WERI-Rb-1 (cell line): ENCODE data around the gene AP3S2.
"Not testable (repeated sequence)": the region's sequence is repeated elsewhere in the genome, so short reads cannot be mapped to it uniquely, and the experiment has no call there.

ENCODE experiments used
- DNase-seq: peaks from one replicate; pipeline ENCODE4 v3.0.0-alpha.2; 2020
- H3K27ac ChIP-seq: fragments of 250-450 bp; sonication (Bioruptor Pico); 2 replicates; pipeline ENCODE4 v1.5.1; 2020; ENCODE audit warnings: mild to moderate bottlenecking, moderate library complexity
- H3K27me3 ChIP-seq: fragments of 250-450 bp; sonication (Bioruptor Pico); 2 replicates; pipeline ENCODE4 v1.5.1; 2021; ENCODE audit warnings: mild to moderate bottlenecking, low read depth, moderate library complexity; ENCODE audit not compliant: insufficient read depth, severe bottlenecking
- H3K36me3 ChIP-seq: fragments of 250-450 bp; sonication (Bioruptor Pico); 2 replicates; pipeline ENCODE4 v1.5.1; 2020; ENCODE audit warnings: mild to moderate bottlenecking, moderate library complexity
- H3K4me3 ChIP-seq: 2 replicates; pipeline ENCODE4 v1.5.1; 2011; ENCODE audit warnings: low read depth, mild to moderate bottlenecking, control low read depth, low read length
- H3K9me3 ChIP-seq: fragments of 250-450 bp; sonication (Bioruptor Pico); 2 replicates; pipeline ENCODE4 v1.5.1; 2021; ENCODE audit warnings: mild to moderate bottlenecking, moderate library complexity; ENCODE audit not compliant: severe bottlenecking
- CTCF ChIP-seq: IDR thresholded peaks from 2 replicates; pipeline ENCODE4 v1.5.1; 2011; ENCODE audit warnings: low read depth, mild to moderate bottlenecking, control low read depth, inconsistent platforms, low read length

The AP3S2 gene

GRCh38 chr15:89839167-89839810 lies 54.5 kb downstream of the AP3S2 start:
- DNase-seq: no peak
- Histone ChIP-seq H3K36me3 (peaks cover 24% of the 10 kb centered on the region), H3K27me3 (no peaks in the 10 kb centered on the region), H3K4me3 (no peak overlapping the region), H3K27ac (no peak overlapping the region), H3K9me3 (no peaks in the 10 kb centered on the region)
- TF ChIP-seq CTCF: no peak

- Histone ChIP-seq H3K27ac (no peak overlapping the region), H3K27me3 (no peaks in the 10 kb centered on the region), H3K9me3 (no peaks in the 10 kb centered on the region), H3K36me3 (peaks cover 39% of the 10 kb centered on the region), H3K4me3 (no peak overlapping the region)
- no peak for DNase-seq
- TF ChIP-seq CTCF: no peak
Observed at GRCh38 chr15:89837830-89838178, 56.0 kb downstream of the AP3S2 start.

GRCh38 chr15:89837134-89837829 lies 56.5 kb downstream of the AP3S2 start:
- Histone ChIP-seq H3K4me3 (no peak overlapping the region), H3K9me3 (no peaks in the 10 kb centered on the region), H3K27me3 (no peaks in the 10 kb centered on the region), H3K36me3 (peaks cover 43% of the 10 kb centered on the region), H3K27ac (no peak overlapping the region)
- DNase-seq: no peak
- no peak for TF ChIP-seq CTCF

GRCh38 chr15:89836267-89837133 lies 57.3 kb downstream of the AP3S2 start:
- H3K9me3 ChIP-seq: no peaks in the 10 kb centered on the region
- TF ChIP-seq CTCF: no peak
- H3K27ac ChIP-seq: no peak overlapping the region
- peaks cover 43% of the 10 kb centered on the region for H3K36me3 ChIP-seq
- H3K4me3 ChIP-seq: no peak overlapping the region
- no peaks in the 10 kb centered on the region for H3K27me3 ChIP-seq
- no peak for DNase-seq

GRCh38 chr15:89835176-89835564 lies 58.6 kb downstream of the AP3S2 start:
- no peaks in the 10 kb centered on the region for H3K27me3 ChIP-seq
- DNase-seq: no peak
- H3K36me3 ChIP-seq: peaks cover 43% of the 10 kb centered on the region
- no peak overlapping the region for H3K4me3 ChIP-seq
- no peak overlapping the region for H3K27ac ChIP-seq
- no peaks in the 10 kb centered on the region for H3K9me3 ChIP-seq
- TF ChIP-seq CTCF: no peak

GRCh38 chr15:89834465-89835175 lies 59.2 kb downstream of the AP3S2 start:
- H3K36me3 ChIP-seq: peaks cover 43% of the 10 kb centered on the region
- not testable (repeated sequence) for H3K27ac ChIP-seq

More at GRCh38 chr15:89834465-89835175, 59.2 kb downstream of the AP3S2 start:
- not testable (repeated sequence) for H3K9me3 ChIP-seq, H3K27me3 ChIP-seq, H3K4me3 ChIP-seq, DNase-seq
